Trophoblast cell (in vitro differentiated cells and primary cell): ENCODE results near the gene MS4A10.

Source experiments
- DNase-seq, 2 donors: peaks; one replicate each; pipeline ENCODE4 v3.0.0-alpha.2; 2016
- H2AFZ ChIP-seq: 2 replicates; pipeline ENCODE4 v1.6.1; 2013; ENCODE audit warnings: low read length, moderate library complexity, mild to moderate bottlenecking; ENCODE audit not compliant: insufficient read depth, poor library complexity
- H2AK5ac ChIP-seq: 2 replicates; pipeline ENCODE4 v1.6.1; 2013; ENCODE audit warnings: mild to moderate bottlenecking, low read length
- H2BK120ac ChIP-seq: 2 replicates; pipeline ENCODE4 v1.6.1; 2013; ENCODE audit warnings: low read length, mild to moderate bottlenecking, moderate library complexity; ENCODE audit not compliant: insufficient read depth, poor library complexity
- H2BK12ac ChIP-seq: 2 replicates; pipeline ENCODE4 v1.6.1; 2013; ENCODE audit warnings: mild to moderate bottlenecking, low read length, moderate library complexity
- H2BK5ac ChIP-seq: 2 replicates; pipeline ENCODE4 v1.6.1; 2013; ENCODE audit warnings: low read length, low read depth, moderate library complexity, mild to moderate bottlenecking; ENCODE audit not compliant: poor library complexity
- H3K14ac ChIP-seq: 2 replicates; pipeline ENCODE4 v1.6.1; 2013; ENCODE audit warnings: mild to moderate bottlenecking, low read length
- H3K18ac ChIP-seq: 2 replicates; pipeline ENCODE4 v1.6.1; 2013; ENCODE audit warnings: mild to moderate bottlenecking, low read length
- H3K23ac ChIP-seq: 2 replicates; pipeline ENCODE4 v1.6.1; 2013; ENCODE audit warnings: low read length
- H3K27ac ChIP-seq: 2 replicates; pipeline ENCODE4 v1.5.1; 2013; ENCODE audit warnings: low read depth, mild to moderate bottlenecking, inconsistent platforms, low read length, moderate library complexity
- H3K27me3 ChIP-seq: 2 replicates; pipeline ENCODE4 v1.6.1; 2013; ENCODE audit warnings: inconsistent platforms, mild to moderate bottlenecking, low read length, moderate library complexity; ENCODE audit not compliant: insufficient read depth
- H3K36me3 ChIP-seq, 2 experiments: 1 replicate in 1 of 2; 2 replicates in 1 of 2; pipeline ENCODE4 v1.6.1; 2013; ENCODE audit warnings: low read length in 2 of 2, mild to moderate bottlenecking in 2 of 2, moderate library complexity in 1 of 2; ENCODE audit not compliant: insufficient read depth in 2 of 2, control insufficient read depth in 1 of 2
- H3K4ac ChIP-seq: 2 replicates; pipeline ENCODE4 v1.6.1; 2013; ENCODE audit warnings: low read depth, mild to moderate bottlenecking, low read length, moderate library complexity
- H3K4me1 ChIP-seq, 2 experiments: 1 replicate in 1 of 2; 2 replicates in 1 of 2; pipeline ENCODE4 v1.6.1; 2013; ENCODE audit warnings: low read length in 2 of 2, mild to moderate bottlenecking in 2 of 2, moderate library complexity in 1 of 2; ENCODE audit not compliant: insufficient read depth in 2 of 2, control insufficient read depth in 1 of 2
- H3K4me2 ChIP-seq: 2 replicates; pipeline ENCODE4 v1.6.1; 2013; ENCODE audit warnings: inconsistent platforms, mild to moderate bottlenecking, low read length, moderate library complexity
- H3K4me3 ChIP-seq: 2 replicates; pipeline ENCODE4 v1.5.1; 2013; ENCODE audit warnings: mild to moderate bottlenecking, low read depth, low read length, inconsistent platforms
- H3K79me1 ChIP-seq: one replicate; pipeline ENCODE4 v1.6.1; 2013; ENCODE audit warnings: low read length
- H3K79me2 ChIP-seq: 2 replicates; pipeline ENCODE4 v1.6.1; 2013; ENCODE audit warnings: low read length, mild to moderate bottlenecking; ENCODE audit not compliant: control insufficient read depth, insufficient read depth, poor library complexity
- H3K9ac ChIP-seq: 2 replicates; pipeline ENCODE4 v1.6.1; 2013; ENCODE audit warnings: mild to moderate bottlenecking, low read length
- H3K9me3 ChIP-seq: 2 replicates; pipeline ENCODE4 v1.6.1; 2013; ENCODE audit warnings: low read depth, mild to moderate bottlenecking, control low read depth, inconsistent platforms, low read length; ENCODE audit not compliant: insufficient read depth
- H4K12ac ChIP-seq: 2 replicates; pipeline ENCODE4 v1.6.1; 2013; ENCODE audit warnings: low read depth, mild to moderate bottlenecking, low read length, moderate library complexity
- H4K8ac ChIP-seq: 2 replicates; pipeline ENCODE4 v1.6.1; 2013; ENCODE audit warnings: low read depth, mild to moderate bottlenecking, low read length, moderate library complexity
- H4K91ac ChIP-seq: one replicate; pipeline ENCODE4 v1.6.1; 2013; ENCODE audit warnings: low read depth, mild to moderate bottlenecking, low read length, moderate library complexity
- WGBS: extraction: QIAGEN DNeasy Blood & Tissue Kit; methylation state at CpG from one replicate; pipeline ENCODE4 v1.1.7; 2013; ENCODE audit warnings: missing lambda C conversion rate; ENCODE audit not compliant: insufficient read length, insufficient coverage; ENCODE audit errors: extremely low coverage; 5-methylcytosine and 5-hydroxymethylcytosine counted together

The MS4A10 gene

GRCh38 chr11:60813324-60813723, 28.2 kb downstream of the MS4A10 start:
- no peaks in the 10 kb centered on the region for H3K36me3 ChIP-seq
- no peak overlapping the region for H3K4me3 ChIP-seq
- no peak overlapping the region for H3K27ac ChIP-seq
- H3K79me2 ChIP-seq, result no peaks in the 10 kb centered on the region
- no peaks in the 10 kb centered on the region for H3K4me1 ChIP-seq
- no peak overlapping the region for H4K12ac ChIP-seq
- H3K9ac ChIP-seq, result no peak overlapping the region
- H2BK5ac ChIP-seq, result no peak overlapping the region
- no peak overlapping the region for H4K91ac ChIP-seq
- no CpG with 5 or more reads among the region's 1 CpG for WGBS
- no peak overlapping the region for H2BK120ac ChIP-seq
- H3K27me3 ChIP-seq, result no peaks in the 10 kb centered on the region
- no peak overlapping the region for H3K23ac ChIP-seq
- H3K18ac ChIP-seq, result no peak overlapping the region
- no peak overlapping the region for H2BK12ac ChIP-seq
- H3K9me3 ChIP-seq, result peaks cover 1% of the 10 kb centered on the region
- no peaks in the 10 kb centered on the region for H3K79me1 ChIP-seq
- H3K4ac ChIP-seq, result no peak overlapping the region
- H3K4me2 ChIP-seq, result no peak overlapping the region
- no peak for DNase-seq
- H2AK5ac ChIP-seq, result no peak overlapping the region
- no peak overlapping the region for H4K8ac ChIP-seq
- H3K14ac ChIP-seq, result no peak overlapping the region
- no peak overlapping the region for H2AFZ ChIP-seq

- H3K9me3 ChIP-seq, result peaks cover 1% of the 10 kb centered on the region
- H4K8ac ChIP-seq, result no peak overlapping the region
- no peak overlapping the region for H4K12ac ChIP-seq
- no peak overlapping the region for H3K14ac ChIP-seq
- H3K27ac ChIP-seq, result no peak overlapping the region
- H3K18ac ChIP-seq, result no peak overlapping the region
- no peak overlapping the region for H3K4me2 ChIP-seq
- no peak for DNase-seq
- H3K4me1 ChIP-seq, result no peaks in the 10 kb centered on the region
- H2AFZ ChIP-seq, result no peak overlapping the region
- no peak overlapping the region for H3K4ac ChIP-seq
- H3K27me3 ChIP-seq, result no peaks in the 10 kb centered on the region
- H3K79me1 ChIP-seq, result no peaks in the 10 kb centered on the region
- H2AK5ac ChIP-seq, result no peak overlapping the region
- no peaks in the 10 kb centered on the region for H3K36me3 ChIP-seq
- H2BK5ac ChIP-seq, result no peak overlapping the region
- no peaks in the 10 kb centered on the region for H3K79me2 ChIP-seq
- WGBS, result no CpG with 5 or more reads among the region's 2 CpGs
- H3K4me3 ChIP-seq, result no peak overlapping the region
- no peak overlapping the region for H2BK12ac ChIP-seq
- H4K91ac ChIP-seq, result no peak overlapping the region
- H3K9ac ChIP-seq, result no peak overlapping the region
- no peak overlapping the region for H2BK120ac ChIP-seq
- no peak overlapping the region for H3K23ac ChIP-seq
Measured at GRCh38 chr11:60814112-60814511, 29.0 kb downstream of the MS4A10 start.

GRCh38 chr11:60816590-60817157, 31.5 kb downstream of the MS4A10 start:
- H3K14ac ChIP-seq, result no peak overlapping the region
- H3K9ac ChIP-seq, result no peak overlapping the region
- H3K4me1 ChIP-seq, result no peaks in the 10 kb centered on the region
- no peak for DNase-seq
- no CpG with 5 or more reads among the region's 2 CpGs for WGBS
- no peak overlapping the region for H2BK12ac ChIP-seq
- no peak overlapping the region for H4K8ac ChIP-seq
- H3K4ac ChIP-seq, result no peak overlapping the region
- no peak overlapping the region for H2BK120ac ChIP-seq
- H3K79me1 ChIP-seq, result no peaks in the 10 kb centered on the region
- H3K4me3 ChIP-seq, result no peak overlapping the region
- no peaks in the 10 kb centered on the region for H3K79me2 ChIP-seq
- H4K12ac ChIP-seq, result no peak overlapping the region
- no peaks in the 10 kb centered on the region for H3K27me3 ChIP-seq
- H3K4me2 ChIP-seq, result no peak overlapping the region
- H4K91ac ChIP-seq, result no peak overlapping the region
- H2AFZ ChIP-seq, result no peak overlapping the region
- H3K18ac ChIP-seq, result no peak overlapping the region
- H2BK5ac ChIP-seq, result no peak overlapping the region
- no peak overlapping the region for H3K23ac ChIP-seq
- no peaks in the 10 kb centered on the region for H3K36me3 ChIP-seq
- H3K27ac ChIP-seq, result no peak overlapping the region
- peaks cover 1% of the 10 kb centered on the region for H3K9me3 ChIP-seq
- H2AK5ac ChIP-seq, result no peak overlapping the region

- Histone ChIP-seq H2AFZ (no peak overlapping the region), H3K14ac (no peak overlapping the region), H2BK120ac (no peak overlapping the region), H3K4ac (no peak overlapping the region), H3K27me3 (no peaks in the 10 kb centered on the region), H3K36me3 (no peaks in the 10 kb centered on the region), H3K79me2 (no peaks in the 10 kb centered on the region), H3K4me2 (no peak overlapping the region), H4K91ac (no peak overlapping the region), H3K4me1 (no peaks in the 10 kb centered on the region), H3K18ac (no peak overlapping the region), H2AK5ac (no peak overlapping the region), H3K23ac (no peak overlapping the region), H2BK12ac (no peak overlapping the region), H3K79me1 (no peaks in the 10 kb centered on the region), H3K27ac (no peak overlapping the region), H3K9me3 (peaks cover 1% of the 10 kb centered on the region), H2BK5ac (no peak overlapping the region), H4K12ac (no peak overlapping the region), H4K8ac (no peak overlapping the region), H3K4me3 (no peak overlapping the region), H3K9ac (no peak overlapping the region)
- no CpG with 5 or more reads among the region's 4 CpGs for WGBS
- no peak for DNase-seq
Measured at GRCh38 chr11:60818057-60818456, 32.9 kb downstream of the MS4A10 start.
